Neural crest cell (in vitro differentiated cells): ENCODE results near the gene MYL5. TPM values are rescaled to one million over a fixed set of nuclear protein-coding genes. Genes with fewer than 3 reads are reported as not detected.

Source experiments
- DNase-seq: peaks from one replicate; pipeline ENCODE4 v3.0.0; 2021; ENCODE audit warnings: low read depth, mixed read lengths, low spot score
- H3K27ac Mint-ChIP-seq: one replicate; pipeline ENCODE4 v1.8.0; 2021; ENCODE audit warnings: mild to moderate bottlenecking, mixed read lengths; ENCODE audit not compliant: unreplicated experiment
- H3K27me3 Mint-ChIP-seq: 2 replicates; pipeline ENCODE4 v1.8.0; 2021; ENCODE audit warnings: low read depth, mild to moderate bottlenecking, mixed read lengths
- H3K36me3 Mint-ChIP-seq: 2 replicates; pipeline ENCODE4 v1.8.0; 2021; ENCODE audit warnings: low read depth, mild to moderate bottlenecking, mixed read lengths
- H3K4me1 Mint-ChIP-seq: 2 replicates; pipeline ENCODE4 v1.8.0; 2021; ENCODE audit warnings: mixed read lengths
- H3K4me3 Mint-ChIP-seq: one replicate; pipeline ENCODE4 v1.8.0; 2021; ENCODE audit warnings: mild to moderate bottlenecking, mixed read lengths
- H3K9me3 Mint-ChIP-seq: 2 replicates; pipeline ENCODE4 v1.8.0; 2021; ENCODE audit warnings: mixed read lengths
- CTCF ChIP-seq: fragments of 200-600 bp; sonication (generic); conservative IDR thresholded peaks from 2 replicates; pipeline ENCODE4 v1.5.0; 2021; ENCODE audit warnings: antibody characterized with exemption, mild to moderate bottlenecking
- total RNA-seq: library from RNA; stranded (reverse); gene quantifications from 2 replicates; pipeline ENCODE4 v1.2.1, GENCODE V29; 2021

MYL5 gene
- total RNA-seq, 1 donor from 2014 or later = 10.8 TPM

DNA sequence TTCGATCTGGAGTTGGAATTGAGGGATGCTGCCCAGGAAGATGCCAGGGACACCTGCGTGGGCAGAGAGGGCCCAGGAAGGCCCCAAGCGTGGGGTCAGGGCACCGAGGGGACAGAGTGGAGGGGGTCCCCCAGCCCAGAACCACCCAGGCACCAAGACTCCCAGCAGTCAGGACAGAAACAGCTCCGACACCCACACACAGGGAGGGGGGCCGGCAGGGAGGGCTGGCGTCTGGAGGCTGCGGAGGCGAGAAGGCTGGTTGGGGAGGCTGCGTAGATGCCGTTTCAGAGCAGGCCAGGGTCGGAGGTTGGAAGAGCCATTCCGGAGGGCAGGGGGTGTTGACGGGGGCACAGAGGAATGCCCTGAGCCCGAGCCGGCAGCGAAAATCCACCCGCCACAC is 23.9 kb upstream of the MYL5 start:
- no peaks in the 10 kb centered on the region for H3K27me3 Mint-ChIP-seq
- DNase-seq = no peak
- no peaks in the 10 kb centered on the region for H3K36me3 Mint-ChIP-seq
- H3K27ac Mint-ChIP-seq = no peak overlapping the region
- TF ChIP-seq CTCF = no peak
- no peak overlapping the region for H3K4me3 Mint-ChIP-seq
- H3K4me1 Mint-ChIP-seq = no peaks in the 10 kb centered on the region
- H3K9me3 Mint-ChIP-seq = no peaks in the 10 kb centered on the region

DNA sequence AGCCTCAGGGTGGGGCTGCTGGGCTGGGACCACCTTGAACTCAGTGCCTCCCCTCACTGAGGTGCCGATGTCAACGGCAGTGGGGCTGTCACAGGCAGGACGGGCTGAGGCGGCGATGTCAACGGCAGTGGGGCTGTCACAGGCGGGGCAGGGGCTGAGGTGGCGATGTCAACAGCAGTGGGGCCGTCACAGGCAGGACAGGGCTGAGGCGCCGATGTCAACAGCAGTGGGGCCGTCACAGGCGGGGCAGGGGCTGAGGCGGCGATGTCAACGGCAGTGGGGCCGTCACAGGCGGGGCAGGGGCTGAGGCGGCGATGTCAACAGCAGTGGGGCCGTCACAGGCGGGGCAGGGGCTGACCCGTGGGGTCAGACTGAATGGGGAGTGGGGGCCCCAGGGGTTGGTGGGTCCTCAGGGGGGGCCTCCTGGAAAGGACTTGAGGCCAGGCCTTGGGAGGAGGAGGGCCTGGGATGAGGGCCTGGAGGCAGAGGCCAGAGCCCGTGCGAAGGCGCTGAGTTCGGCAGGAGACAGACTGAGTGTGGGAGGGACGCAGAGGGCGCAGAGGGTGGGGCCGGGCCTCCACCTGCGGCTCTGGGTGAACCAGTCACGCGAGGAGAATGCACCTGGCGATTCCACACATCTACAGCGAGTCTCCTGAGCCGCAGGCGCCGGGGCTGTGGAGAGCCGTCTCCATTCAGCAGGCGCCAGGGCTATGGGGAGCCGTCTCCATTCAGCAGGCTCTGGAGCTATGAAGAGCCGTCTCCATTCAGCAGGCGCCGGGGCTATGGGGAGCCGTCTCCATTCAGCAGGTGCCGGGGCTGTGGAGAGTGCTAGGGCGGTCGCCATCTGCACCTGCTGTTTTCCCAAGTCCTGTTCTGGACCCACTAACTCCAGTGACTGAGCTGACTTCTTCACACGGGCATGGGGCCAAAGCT is 23.1 kb upstream of the MYL5 start:
- H3K4me3 Mint-ChIP-seq = no peak overlapping the region
- no peak overlapping the region for H3K27ac Mint-ChIP-seq
- DNase-seq = no peak
- TF ChIP-seq CTCF = no peak
- no peaks in the 10 kb centered on the region for H3K27me3 Mint-ChIP-seq
- H3K9me3 Mint-ChIP-seq = no peaks in the 10 kb centered on the region
- H3K4me1 Mint-ChIP-seq = no peaks in the 10 kb centered on the region
- H3K36me3 Mint-ChIP-seq = no peaks in the 10 kb centered on the region

DNA sequence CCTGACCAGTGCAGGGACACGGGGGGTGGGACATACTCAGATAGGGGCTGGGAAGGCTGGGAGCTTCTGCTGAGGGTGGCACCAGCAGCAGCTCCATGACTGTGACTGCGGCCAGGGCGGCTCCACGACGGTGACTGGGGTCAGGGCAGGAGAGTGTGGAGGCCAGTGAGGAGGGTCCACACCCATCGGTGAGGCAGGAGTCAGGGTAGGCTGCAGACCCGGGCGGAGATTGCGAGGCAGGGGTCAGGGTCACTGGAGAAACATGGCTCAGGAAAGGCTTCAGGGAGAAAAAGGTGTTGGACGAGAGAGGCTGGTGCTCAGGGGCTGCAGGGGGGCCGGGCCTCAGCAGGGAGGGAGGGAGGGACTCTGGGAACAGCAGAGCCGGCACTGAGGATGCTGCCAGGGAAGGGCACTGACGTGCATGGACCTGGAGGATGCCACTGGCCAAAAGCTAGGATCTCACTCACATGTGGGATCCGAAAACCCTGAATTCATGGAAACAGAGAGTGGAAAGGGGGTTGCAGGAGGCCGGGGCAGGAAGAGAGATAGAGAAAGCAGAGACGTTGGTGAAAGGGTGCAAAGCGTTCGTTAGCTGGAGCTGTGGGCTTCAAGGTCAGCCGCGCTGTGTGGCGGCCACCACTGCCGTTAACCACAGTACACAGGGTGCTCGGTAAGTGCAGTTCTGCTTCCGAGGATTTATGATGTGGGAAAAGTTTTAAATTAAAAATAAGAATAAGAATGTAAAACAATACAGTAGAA is 22.3 kb upstream of the MYL5 start:
- no peak for TF ChIP-seq CTCF
- Mint-ChIP-seq H3K9me3 (peaks cover 3% of the 10 kb centered on the region), H3K4me1 (peaks cover 3% of the 10 kb centered on the region), H3K27me3 (no peaks in the 10 kb centered on the region), H3K36me3 (no peaks in the 10 kb centered on the region), H3K4me3 (no peak overlapping the region), H3K27ac (no peak overlapping the region)
- DNase-seq = no peak

- Mint-ChIP-seq H3K4me3 (no peak overlapping the region), H3K4me1 (peaks cover 3% of the 10 kb centered on the region), H3K27ac (no peak overlapping the region), H3K36me3 (no peaks in the 10 kb centered on the region), H3K27me3 (no peaks in the 10 kb centered on the region), H3K9me3 (peaks cover 3% of the 10 kb centered on the region)
- DNase-seq = no peak
- no peak for TF ChIP-seq CTCF
Observed at GRCh38 chr4:653080-653821, 21.1 kb upstream of the MYL5 start.

- Mint-ChIP-seq H3K36me3 (no peaks in the 10 kb centered on the region), H3K9me3 (peaks cover 3% of the 10 kb centered on the region), H3K4me1 (peaks cover 3% of the 10 kb centered on the region), H3K27me3 (no peaks in the 10 kb centered on the region), H3K4me3 (no peak overlapping the region), H3K27ac (no peak overlapping the region)
- DNase-seq = no peak
- no peak for TF ChIP-seq CTCF
Observed at GRCh38 chr4:653831-654502, 20.4 kb upstream of the MYL5 start.
